ENCODE measurements around the gene SLC30A2.

The SLC30A2 gene

DNA sequence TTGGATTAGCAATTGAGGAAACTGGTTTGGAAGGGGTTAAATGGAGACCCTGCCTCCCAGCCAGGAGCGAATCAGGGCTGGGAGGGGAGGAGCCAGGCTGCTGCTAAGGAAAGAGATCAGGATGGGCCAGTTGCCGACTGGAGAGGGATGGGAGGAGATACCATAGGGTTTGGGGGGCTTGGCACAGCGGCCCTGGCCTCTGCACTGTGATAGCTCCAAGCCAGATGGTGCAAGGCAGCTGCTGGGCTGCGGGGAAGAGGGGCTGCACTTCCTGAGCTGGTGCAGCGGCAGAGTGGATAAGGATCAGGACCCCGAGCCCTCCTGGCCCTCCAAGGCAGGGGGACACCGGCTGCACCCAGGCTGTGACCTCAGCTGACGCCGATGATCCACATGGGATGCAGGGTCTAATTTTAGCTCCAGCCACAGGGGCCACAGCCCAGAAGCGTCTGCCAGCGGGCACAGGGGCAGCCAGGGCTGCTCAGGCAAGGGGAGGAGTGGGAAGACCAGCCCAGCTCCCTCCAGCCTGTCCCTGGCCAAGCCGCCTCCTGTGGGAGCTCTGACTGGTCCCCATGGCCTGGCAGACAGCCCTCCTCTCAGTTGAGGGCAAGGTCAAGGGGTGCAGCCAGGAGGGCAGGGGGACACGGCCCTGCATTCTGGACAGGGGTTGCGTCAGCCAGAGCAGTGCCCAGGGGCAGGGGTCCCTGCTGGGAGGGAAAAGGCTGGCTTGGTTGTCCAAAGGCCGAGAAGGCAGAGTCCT, 24.1 kb downstream of the SLC30A2 start, which contains the start of gene EXTL1:
Gene EXTL1 (plus strand): TSS at position 129 of the 757 bp plus-strand sequence. CDS start 872 bp downstream, outside the sequence.
- DNase-seq (ENCODE audit: low spot score), result peak; percentile 64

- DNase-seq (ENCODE audit: low spot score), result no peak
Observed at GRCh38 chr1:26020941-26021646, 24.8 kb downstream of the SLC30A2 start.

GRCh38 chr1:26020330-26020768, 25.6 kb downstream of the SLC30A2 start:
- peak; percentile 53 for DNase-seq (ENCODE audit: low spot score)

GRCh38 chr1:26019641-26020315, 26.1 kb downstream of the SLC30A2 start:
- no peak for DNase-seq (ENCODE audit: low spot score)

- DNase-seq (ENCODE audit: low spot score), result no peak
Observed at GRCh38 chr1:26017606-26018005, 28.3 kb downstream of the SLC30A2 start.

GRCh38 chr1:26016953-26017545, 28.9 kb downstream of the SLC30A2 start:
- no peak for DNase-seq (ENCODE audit: low spot score)

GRCh38 chr1:26016258-26016952, 29.5 kb downstream of the SLC30A2 start:
- DNase-seq (ENCODE audit: low spot score), result no peak

GRCh38 chr1:26015358-26015757, 30.6 kb downstream of the SLC30A2 start:
- no peak for DNase-seq (ENCODE audit: low spot score)

DNA sequence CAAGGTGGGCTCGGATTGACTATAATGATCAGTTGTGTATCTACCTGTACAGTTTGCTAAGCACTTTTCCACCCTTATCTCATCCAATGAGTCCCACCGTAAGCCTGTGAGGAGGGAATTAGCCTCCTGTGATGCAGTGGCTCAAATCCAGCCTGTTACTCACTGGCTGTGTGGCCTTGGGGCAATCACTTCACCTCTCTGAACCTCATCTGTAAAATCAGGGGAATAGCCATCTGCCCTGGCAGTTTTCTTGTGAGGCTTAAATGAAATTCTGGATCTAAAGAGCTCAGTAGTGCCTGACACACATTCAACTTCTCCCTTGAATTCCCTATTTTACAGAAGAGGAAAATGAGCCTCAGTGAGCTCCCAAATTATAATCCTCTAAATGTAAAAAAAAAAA, 31.7 kb downstream of the SLC30A2 start:
- no peak for DNase-seq (ENCODE audit: low spot score)

DNA sequence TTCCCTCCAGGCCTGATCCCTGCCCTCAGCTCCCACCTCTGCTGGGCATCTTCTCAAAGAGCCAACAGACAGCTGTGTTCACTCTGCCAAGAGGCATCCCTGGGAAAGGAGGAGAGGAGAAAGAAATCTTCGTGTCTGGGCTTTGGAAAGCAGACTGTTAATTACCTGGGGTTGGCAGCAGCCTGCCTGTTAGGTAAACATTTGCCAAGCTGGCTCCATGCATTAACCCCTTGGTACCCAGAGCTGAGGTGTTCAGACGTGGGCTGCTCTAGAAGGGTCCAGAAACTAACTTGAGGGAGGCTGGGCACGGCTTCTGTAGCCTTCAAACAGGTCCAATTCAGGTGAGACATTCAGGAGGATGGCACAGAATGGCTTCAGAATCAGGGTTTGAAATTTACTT, 33.1 kb downstream of the SLC30A2 start:
- DNase-seq (ENCODE audit: low spot score), result no peak

- DNase-seq (ENCODE audit: low spot score), result no peak
Observed at GRCh38 chr1:26010825-26011224, 35.1 kb downstream of the SLC30A2 start.

GRCh38 chr1:26009796-26010447, 36.0 kb downstream of the SLC30A2 start:
- no peak for DNase-seq (ENCODE audit: low spot score)

GRCh38 chr1:26006710-26007109, 39.2 kb downstream of the SLC30A2 start:
- no peak for DNase-seq (ENCODE audit: low spot score)

DNA sequence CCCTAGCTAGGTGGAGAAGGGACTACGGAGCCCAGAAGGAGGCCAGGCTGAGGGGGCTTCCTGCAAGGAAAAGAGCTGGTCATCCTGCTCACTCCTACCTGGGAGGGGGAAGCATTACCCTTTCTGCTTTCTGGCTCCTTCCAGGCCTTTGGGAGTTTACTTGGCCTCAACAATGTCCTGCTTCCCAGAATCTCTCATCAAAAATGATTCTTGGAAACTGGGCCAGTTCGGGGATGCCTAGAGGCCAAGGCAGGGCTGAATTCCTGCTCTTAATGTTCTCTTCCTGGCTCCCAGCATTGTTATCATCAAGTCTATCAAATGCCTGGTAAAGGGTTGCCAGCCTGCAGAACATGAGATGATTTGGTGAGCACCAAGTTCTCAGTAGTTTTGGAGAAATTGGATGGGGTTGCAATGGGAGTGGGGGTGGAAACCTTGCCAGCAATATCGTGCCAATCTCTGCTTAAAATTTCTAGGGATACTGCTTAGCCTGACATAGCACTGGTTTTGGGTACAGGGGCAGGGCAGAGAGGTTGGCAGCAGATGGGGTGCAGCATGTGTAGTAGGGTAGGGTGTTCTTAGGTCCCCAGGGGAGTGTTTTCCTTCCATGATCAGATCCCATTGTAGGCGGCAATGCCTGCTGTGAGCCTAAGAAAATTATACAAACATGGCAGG, 40.3 kb downstream of the SLC30A2 start:
- no peak for DNase-seq (ENCODE audit: low spot score)

- no peak for DNase-seq (ENCODE audit: low spot score)
Observed at GRCh38 chr1:26003756-26004155, 42.2 kb downstream of the SLC30A2 start.

GRCh38 chr1:26003262-26003661, 42.7 kb downstream of the SLC30A2 start:
- DNase-seq (ENCODE audit: low spot score), result no peak

DNA sequence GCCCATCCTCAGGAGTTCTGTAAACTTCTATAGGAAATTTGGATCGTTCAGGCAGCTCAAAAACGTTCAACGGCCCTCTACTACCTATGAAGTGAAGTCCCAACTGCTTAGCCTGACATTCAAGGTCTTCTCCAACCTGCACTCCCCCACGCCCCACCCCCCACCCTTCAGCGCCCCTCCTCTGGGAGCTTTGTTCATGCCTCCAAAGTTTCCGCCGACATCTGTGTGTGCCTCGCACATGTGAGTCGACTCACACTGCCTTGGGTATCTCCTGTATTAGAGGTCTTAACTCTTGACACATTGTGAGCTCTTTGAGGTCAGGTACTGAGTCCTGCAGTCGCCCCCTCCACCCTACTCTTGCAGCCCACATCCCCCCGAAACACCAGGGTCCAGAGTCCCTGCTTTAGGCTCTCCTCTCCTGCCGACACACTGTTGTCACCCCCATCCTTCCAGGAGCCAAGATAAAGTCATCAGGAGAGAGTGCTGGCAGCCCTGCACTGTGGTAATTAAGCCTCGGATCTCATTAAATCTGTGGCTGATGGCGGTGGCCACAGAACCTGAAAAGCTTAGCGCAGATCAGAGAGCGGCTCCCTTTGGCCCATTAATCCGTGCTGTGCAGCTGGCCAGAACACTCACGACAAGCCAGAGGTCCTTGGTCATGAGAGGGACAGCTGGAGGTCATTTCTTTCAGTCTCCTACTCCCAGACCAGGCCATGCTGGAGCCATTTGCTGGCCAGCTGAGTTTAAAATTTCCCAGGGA, 46.7 kb downstream of the SLC30A2 start:
- DNase-seq (ENCODE audit: low spot score), result no peak

DNA sequence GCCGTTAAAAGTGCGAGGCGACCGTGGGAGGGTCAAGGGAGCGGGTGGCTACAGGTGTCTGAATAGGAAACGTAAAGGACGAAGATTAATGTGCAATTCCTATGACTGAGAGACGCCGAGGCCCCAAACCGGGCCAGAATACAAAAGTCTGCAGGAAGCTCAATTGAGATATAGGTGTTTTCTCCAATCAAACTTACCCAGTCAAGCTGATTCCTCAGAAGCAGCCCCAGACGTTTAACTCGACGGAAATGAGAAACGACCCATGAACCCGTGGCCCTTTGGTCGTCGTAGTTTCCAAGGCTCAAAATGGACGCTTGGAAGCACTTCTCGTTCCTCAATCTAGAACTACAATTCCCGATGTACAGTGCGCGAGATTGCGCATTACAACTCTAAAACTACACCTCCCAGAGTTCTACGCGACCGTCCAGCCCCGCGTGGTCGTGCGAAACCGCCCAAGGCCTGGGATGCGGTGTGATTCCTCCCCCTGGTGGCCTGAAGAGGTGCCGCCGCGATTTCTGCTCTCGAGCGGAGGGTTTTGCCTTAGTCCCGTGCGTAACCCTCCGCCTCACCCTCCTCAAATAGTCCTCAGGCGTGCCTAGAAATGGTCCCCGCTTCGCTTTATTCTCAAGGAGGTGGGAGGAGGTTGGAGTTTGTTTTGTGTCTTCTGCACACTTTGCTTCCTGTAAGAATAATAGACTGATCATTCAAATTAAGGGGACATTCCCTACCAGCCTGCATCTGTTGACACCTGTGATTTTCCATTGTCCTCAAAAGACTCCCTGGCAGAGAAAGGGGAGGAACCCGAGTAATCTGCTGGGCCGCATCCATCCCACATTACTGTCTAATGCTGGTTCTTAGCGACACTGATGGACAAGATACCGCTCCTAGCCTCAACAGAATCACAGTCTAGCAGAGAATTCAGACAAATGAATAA, 47.8 kb downstream of the SLC30A2 start, which contains the start of gene PAFAH2:
Gene PAFAH2 (minus strand): TSS at position 236 of the 934 bp plus-strand sequence. CDS start 7,247 bp downstream, outside the sequence.
- DNase-seq (ENCODE audit: low spot score), result peak; percentile 96

Measured in AG08395 (cell line).